ENCODE measurements around the gene CLSTN3. TPM values are rescaled to one million over a fixed set of nuclear protein-coding genes. Genes with fewer than 3 reads are reported as not detected.

Gene CLSTN3
- total RNA-seq, 1 experiment from 2014 or later = 34.6 TPM

- no peak overlapping the region for H3K27ac Mint-ChIP-seq (ENCODE audit: low read depth, unreplicated experiment)
- DNase-seq (ENCODE audit: unreplicated experiment) = no peak
- POLR2A ChIA-PET = interaction anchor here (1.0 to 1.1 kb wide), 2 partner anchors 9 to 39 kb away, joined by 3 read pairs; partner anchors contain the start of gene C1S
- CTCF ChIA-PET = interaction anchor here (0.6 to 1.7 kb wide), 5 partner anchors 9 to 176 kb away, joined by 3 to 9 read pairs (median 4); no protein-coding TSS in a partner anchor
- peaks cover 19% of the 10 kb centered on the region for H3K4me1 Mint-ChIP-seq (ENCODE audit: insufficient read depth, unreplicated experiment)
- no peak overlapping the region for H3K4me3 Mint-ChIP-seq (ENCODE audit: unreplicated experiment)
- no peak for TF ChIP-seq CTCF (IDR thresholded peaks at IDR 0.05; ENCODE audit: unreplicated experiment)
- BruUV-seq (replicated peaks) = no TSS peak
- intact Hi-C loops (cut with micrococcal nuclease) = no loop called here
- no peaks in the 10 kb centered on the region for H3K9me3 Mint-ChIP-seq (ENCODE audit: unreplicated experiment)
- H3K27me3 Mint-ChIP-seq (ENCODE audit: insufficient read depth, unreplicated experiment) = no peaks in the 10 kb centered on the region
- H3K36me3 Mint-ChIP-seq (ENCODE audit: insufficient read depth, unreplicated experiment) = peaks cover 78% of the 10 kb centered on the region
Observed at GRCh38 chr12:7099290-7099996, 30.7 kb upstream of the CLSTN3 start.

- Mint-ChIP-seq H3K4me3 (ENCODE audit: unreplicated experiment) (no peak overlapping the region), H3K9me3 (ENCODE audit: unreplicated experiment) (no peaks in the 10 kb centered on the region), H3K36me3 (ENCODE audit: insufficient read depth, unreplicated experiment) (peaks cover 73% of the 10 kb centered on the region), H3K27ac (ENCODE audit: low read depth, unreplicated experiment) (no peak overlapping the region), H3K27me3 (ENCODE audit: insufficient read depth, unreplicated experiment) (no peaks in the 10 kb centered on the region), H3K4me1 (ENCODE audit: insufficient read depth, unreplicated experiment) (peaks cover 19% of the 10 kb centered on the region)
- TF ChIP-seq CTCF (IDR thresholded peaks at IDR 0.05; ENCODE audit: unreplicated experiment) = no peak
- no peak for DNase-seq (ENCODE audit: unreplicated experiment)
- ChIA-PET POLR2A (interaction anchor here (0.5 to 0.6 kb wide), 2 partner anchors 75 to 78 kb away, joined by 3 read pairs; no protein-coding TSS in a partner anchor), CTCF (interaction anchor here (1.4 to 1.7 kb wide), 2 partner anchors 8 to 13 kb away, joined by 6 to 9 read pairs; no protein-coding TSS in a partner anchor)
- BruUV-seq (replicated peaks) = no TSS peak
- intact Hi-C loops (cut with micrococcal nuclease) = no loop called here
Observed at GRCh38 chr12:7100239-7100638, 29.9 kb upstream of the CLSTN3 start.

- intact Hi-C loops (cut with micrococcal nuclease) = no loop called here
- H3K27ac Mint-ChIP-seq (ENCODE audit: low read depth, unreplicated experiment) = no peak overlapping the region
- H3K4me3 Mint-ChIP-seq (ENCODE audit: unreplicated experiment) = no peak overlapping the region
- TF ChIP-seq CTCF (IDR thresholded peaks at IDR 0.05; ENCODE audit: unreplicated experiment) = no peak
- peaks cover 82% of the 10 kb centered on the region for H3K36me3 Mint-ChIP-seq (ENCODE audit: insufficient read depth, unreplicated experiment)
- H3K9me3 Mint-ChIP-seq (ENCODE audit: unreplicated experiment) = no peaks in the 10 kb centered on the region
- ChIA-PET CTCF (interaction anchor here (0.6 to 2.8 kb wide), 4 partner anchors 11 to 310 kb away, joined by 3 to 14 read pairs (median 4); no protein-coding TSS in a partner anchor), POLR2A (interaction anchor here (0.5 to 0.6 kb wide), 2 partner anchors 77 kb away, joined by 3 read pairs; no protein-coding TSS in a partner anchor)
- no peak for DNase-seq (ENCODE audit: unreplicated experiment)
- BruUV-seq (replicated peaks) = no TSS peak
- no peaks in the 10 kb centered on the region for H3K27me3 Mint-ChIP-seq (ENCODE audit: insufficient read depth, unreplicated experiment)
- H3K4me1 Mint-ChIP-seq (ENCODE audit: insufficient read depth, unreplicated experiment) = peaks cover 27% of the 10 kb centered on the region
Observed at GRCh38 chr12:7101047-7101693, 29.0 kb upstream of the CLSTN3 start.

- no peak for TF ChIP-seq CTCF (IDR thresholded peaks at IDR 0.05; ENCODE audit: unreplicated experiment)
- intact Hi-C loops (cut with micrococcal nuclease) = no loop called here
- POLR2A ChIA-PET = interaction anchor here (0.6 kb wide), 1 partner anchor 77 kb away, joined by 3 read pairs; no protein-coding TSS in a partner anchor
Observed at GRCh38 chr12:7101694-7102131, 28.5 kb upstream of the CLSTN3 start.

More at GRCh38 chr12:7101694-7102131, 28.5 kb upstream of the CLSTN3 start:
- Mint-ChIP-seq H3K27ac (ENCODE audit: low read depth, unreplicated experiment) (no peak overlapping the region), H3K4me1 (ENCODE audit: insufficient read depth, unreplicated experiment) (peaks cover 32% of the 10 kb centered on the region), H3K4me3 (ENCODE audit: unreplicated experiment) (no peak overlapping the region), H3K27me3 (ENCODE audit: insufficient read depth, unreplicated experiment) (no peaks in the 10 kb centered on the region), H3K36me3 (ENCODE audit: insufficient read depth, unreplicated experiment) (peaks cover 79% of the 10 kb centered on the region), H3K9me3 (ENCODE audit: unreplicated experiment) (no peaks in the 10 kb centered on the region)
- no peak for DNase-seq (ENCODE audit: unreplicated experiment)
- no TSS peak for BruUV-seq (replicated peaks)
- CTCF ChIA-PET = interaction anchor here (0.6 to 2.8 kb wide), 7 partner anchors 11 to 548 kb away, joined by 3 to 14 read pairs (median 3); no protein-coding TSS in a partner anchor

All from MCF 10A (cell line).